ENCODE measurements around the gene KRT36.

The KRT36 gene

GRCh38 chr17:41440531-41441033 is 49.1 kb downstream of the KRT36 start, which contains the start of gene KRT38:
TSS of gene KRT38 (minus strand) at chr17:41440983. CDS start at chr17:41440921, 62 bp downstream.
- no peaks in the 10 kb centered on the region for H3K9me2 ChIP-seq (replicated peaks; ENCODE audit: control insufficient read depth, low read length)
- no peak within 1 kb of the TSS for H3K27ac ChIP-seq (ENCODE audit: low read depth, low read length)
- H3K36me3 ChIP-seq (ENCODE audit: control insufficient read depth, low read length), result no peaks in the 10 kb centered on the region
- H3K79me2 ChIP-seq (ENCODE audit: control insufficient read depth, low read length), result no peaks in the 10 kb centered on the region
- H3F3A ChIP-seq (ENCODE audit: control insufficient read depth, insufficient read depth), result no peaks in the 10 kb centered on the region
- H3K4me2 ChIP-seq (ENCODE audit: low read length), result no peak within 1 kb of the TSS
- no peak for TF ChIP-seq CTCF (IDR thresholded peaks at IDR 0.05; ENCODE audit: low read depth, low read length, poor library complexity, severe bottlenecking)
- no peak for TF ChIP-seq EZH2phosphoT487 (IDR thresholded peaks at IDR 0.05; ENCODE audit: borderline replicate concordance, low read length)
- H4K20me1 ChIP-seq (ENCODE audit: control insufficient read depth, insufficient read depth, low read depth, low read length), result no peaks in the 10 kb centered on the region
- no peaks in the 10 kb centered on the region for H3K9me3 ChIP-seq (ENCODE audit: control insufficient read depth, insufficient read depth, low read length)
- peaks cover 52% of the 10 kb centered on the region for H3K27me3 ChIP-seq (ENCODE audit: control insufficient read depth, low read length)
- no peak within 1 kb of the TSS for H3K4me3 ChIP-seq (ENCODE audit: low read length)
- no peaks in the 10 kb centered on the region for H3K4me1 ChIP-seq (ENCODE audit: control insufficient read depth, low read length)

GRCh38 chr17:41439375-41439774 is 50.3 kb downstream of the KRT36 start:
- Histone ChIP-seq H3K4me1 (ENCODE audit: control insufficient read depth, low read length) (no peaks in the 10 kb centered on the region), H3K9me3 (ENCODE audit: control insufficient read depth, insufficient read depth, low read length) (no peaks in the 10 kb centered on the region)

GRCh38 chr17:41437769-41438168 is 51.9 kb downstream of the KRT36 start:
- Histone ChIP-seq H3K9me2 (replicated peaks; ENCODE audit: control insufficient read depth, low read length) (no peaks in the 10 kb centered on the region), H3K79me2 (ENCODE audit: control insufficient read depth, low read length) (no peaks in the 10 kb centered on the region), H3K4me1 (ENCODE audit: control insufficient read depth, low read length) (no peaks in the 10 kb centered on the region), H4K20me1 (ENCODE audit: control insufficient read depth, insufficient read depth, low read depth, low read length) (no peaks in the 10 kb centered on the region), H3F3A (ENCODE audit: control insufficient read depth, insufficient read depth) (no peaks in the 10 kb centered on the region), H3K9me3 (ENCODE audit: control insufficient read depth, insufficient read depth, low read length) (no peaks in the 10 kb centered on the region), H3K36me3 (ENCODE audit: control insufficient read depth, low read length) (no peaks in the 10 kb centered on the region), H3K27me3 (ENCODE audit: control insufficient read depth, low read length) (peaks cover 34% of the 10 kb centered on the region), H3K27ac (ENCODE audit: low read depth, low read length) (no peak overlapping the region), H3K4me3 (ENCODE audit: low read length) (no peak overlapping the region), H3K4me2 (ENCODE audit: low read length) (no peak overlapping the region)
- no peak for TF ChIP-seq CTCF (IDR thresholded peaks at IDR 0.05; ENCODE audit: low read depth, low read length, poor library complexity, severe bottlenecking)
- TF ChIP-seq EZH2phosphoT487 (IDR thresholded peaks at IDR 0.05; ENCODE audit: borderline replicate concordance, low read length), result no peak

More at GRCh38 chr17:41439375-41439774, 50.3 kb downstream of the KRT36 start:
- Histone ChIP-seq H4K20me1 (ENCODE audit: control insufficient read depth, insufficient read depth, low read depth, low read length) (no peaks in the 10 kb centered on the region), H3K4me3 (ENCODE audit: low read length) (no peak overlapping the region), H3K79me2 (ENCODE audit: control insufficient read depth, low read length) (no peaks in the 10 kb centered on the region), H3K9me2 (replicated peaks; ENCODE audit: control insufficient read depth, low read length) (no peaks in the 10 kb centered on the region), H3K4me2 (ENCODE audit: low read length) (no peak overlapping the region), H3F3A (ENCODE audit: control insufficient read depth, insufficient read depth) (no peaks in the 10 kb centered on the region), H3K36me3 (ENCODE audit: control insufficient read depth, low read length) (no peaks in the 10 kb centered on the region), H3K27me3 (ENCODE audit: control insufficient read depth, low read length) (peaks cover 46% of the 10 kb centered on the region), H3K27ac (ENCODE audit: low read depth, low read length) (no peak overlapping the region)
- TF ChIP-seq CTCF (IDR thresholded peaks at IDR 0.05; ENCODE audit: low read depth, low read length, poor library complexity, severe bottlenecking), result no peak
- no peak for TF ChIP-seq EZH2phosphoT487 (IDR thresholded peaks at IDR 0.05; ENCODE audit: borderline replicate concordance, low read length)
